Measurements from ENCODE around the gene HERC5.
"Not testable (repeated sequence)": the region's sequence is repeated elsewhere in the genome, so short reads cannot be mapped to it uniquely, and the experiment has no call there.

The HERC5 gene

DNA sequence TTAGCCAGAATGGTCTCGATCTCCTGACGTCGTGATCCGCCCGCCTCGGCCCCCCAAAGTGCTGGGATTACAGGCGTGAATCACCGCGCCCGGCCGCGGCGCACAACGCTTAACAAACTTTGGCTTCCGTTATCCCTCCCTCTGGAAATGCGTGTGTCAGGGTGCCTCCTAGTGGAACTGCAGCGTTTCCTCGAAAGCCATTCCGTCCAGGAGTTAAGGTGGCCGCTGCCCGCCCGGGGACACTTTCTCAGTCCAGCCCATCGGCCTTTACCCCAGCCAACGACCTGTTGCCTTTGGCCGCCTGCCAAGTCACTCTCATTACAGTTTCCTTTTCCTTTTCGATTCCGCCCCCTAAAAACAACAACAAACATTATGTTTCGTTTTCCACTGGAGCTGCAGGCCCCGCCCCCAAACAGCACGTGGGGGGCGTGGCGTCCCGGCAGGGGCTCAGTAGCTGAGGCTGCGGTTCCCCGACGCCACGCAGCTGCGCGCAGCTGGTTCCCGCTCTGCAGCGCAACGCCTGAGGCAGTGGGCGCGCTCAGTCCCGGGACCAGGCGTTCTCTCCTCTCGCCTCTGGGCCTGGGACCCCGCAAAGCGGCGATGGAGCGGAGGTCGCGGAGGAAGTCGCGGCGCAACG is at the start of gene HERC5:
Gene HERC5 (plus strand): TSS at position 450 of the 637 bp plus-strand sequence. CDS start 151 bp downstream, at position 601.
- DNase-seq: peak; percentile 82

DNA sequence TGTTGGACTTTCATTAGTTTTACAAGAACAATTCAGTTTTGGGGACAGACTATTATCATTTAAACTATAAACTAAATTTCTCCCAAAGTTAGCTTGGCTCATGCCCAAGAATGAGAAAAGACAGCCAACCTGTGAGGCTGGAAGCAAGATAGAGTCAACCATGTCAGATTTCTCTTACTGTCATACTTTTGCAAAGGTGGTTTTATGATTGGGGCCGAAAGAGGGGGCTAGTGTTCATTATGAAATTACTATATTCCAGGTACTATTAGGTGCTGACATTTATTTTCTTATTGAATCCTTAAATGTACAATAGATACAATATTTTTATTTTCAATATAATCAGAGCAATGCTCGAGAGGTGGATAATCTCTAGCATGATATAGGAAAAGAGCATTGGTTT is 47.7 kb upstream of the HERC5 start:
- no peak for DNase-seq

DNA sequence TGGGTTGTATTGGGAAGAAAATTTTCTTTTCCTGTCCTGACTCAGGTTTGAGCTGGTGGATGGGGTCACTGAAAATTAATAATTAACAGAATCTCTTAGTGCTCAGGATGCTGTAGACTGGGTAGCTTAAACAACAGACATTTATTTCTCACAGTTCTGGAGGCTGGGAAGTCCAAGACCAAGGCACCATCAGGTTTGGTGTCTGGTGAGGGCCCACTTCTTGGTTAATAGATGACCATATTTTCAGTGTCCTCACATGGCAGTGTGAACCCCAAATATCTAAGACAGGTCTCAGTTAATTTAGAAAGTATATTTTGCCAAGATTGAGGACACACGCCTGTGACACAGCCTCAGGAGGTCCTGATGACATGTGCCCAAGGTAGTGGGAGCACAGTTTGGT is 47.1 kb upstream of the HERC5 start:
- DNase-seq: no peak

DNA sequence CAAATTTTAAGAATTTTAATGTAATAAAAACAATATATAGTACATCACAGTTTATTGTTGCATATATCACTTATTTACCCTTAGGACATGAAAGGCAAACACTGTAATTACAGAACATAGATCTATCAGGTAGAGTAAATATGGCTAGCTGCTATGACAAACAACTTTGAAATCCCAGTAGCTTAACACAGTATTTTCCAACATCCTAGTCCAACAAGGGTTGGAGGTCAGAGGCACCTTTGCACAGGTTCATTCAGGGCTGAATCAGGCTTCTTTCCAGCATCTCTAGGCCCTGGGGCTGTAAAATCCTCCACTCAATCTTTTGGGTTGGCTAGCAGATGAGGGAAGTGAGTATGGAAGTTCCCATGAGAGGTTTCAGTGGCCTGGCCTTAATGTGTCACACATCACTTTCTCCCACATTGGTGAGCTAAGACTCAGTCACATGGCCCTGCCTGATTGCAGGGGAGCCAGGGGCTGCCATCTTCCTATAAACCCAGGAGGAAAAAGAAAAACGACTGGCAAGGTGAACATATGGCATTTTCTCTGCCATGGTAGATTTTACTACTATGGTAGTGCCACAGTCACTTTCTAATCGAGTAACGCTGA is 45.3 kb upstream of the HERC5 start:
- DNase-seq: no peak

DNA sequence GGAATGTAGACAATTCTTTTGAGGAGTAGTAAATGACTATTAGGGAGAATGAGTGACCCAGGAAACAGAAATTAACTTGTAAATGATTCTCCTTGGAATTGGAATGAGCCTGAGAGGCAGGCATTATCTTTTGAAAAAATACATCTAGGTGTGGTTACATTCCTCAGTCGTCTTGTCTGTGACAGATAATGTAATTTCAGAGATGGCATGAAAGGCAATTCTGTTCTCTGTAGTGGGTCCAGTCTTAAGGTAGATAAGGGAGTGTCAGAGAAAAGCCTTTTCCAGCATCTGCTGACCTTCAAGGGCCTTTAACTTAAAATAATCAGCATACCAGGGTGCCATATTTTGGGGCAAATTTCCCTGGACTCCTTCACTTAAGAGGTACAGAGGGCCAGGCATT is 43.1 kb upstream of the HERC5 start:
- DNase-seq: no peak

DNA sequence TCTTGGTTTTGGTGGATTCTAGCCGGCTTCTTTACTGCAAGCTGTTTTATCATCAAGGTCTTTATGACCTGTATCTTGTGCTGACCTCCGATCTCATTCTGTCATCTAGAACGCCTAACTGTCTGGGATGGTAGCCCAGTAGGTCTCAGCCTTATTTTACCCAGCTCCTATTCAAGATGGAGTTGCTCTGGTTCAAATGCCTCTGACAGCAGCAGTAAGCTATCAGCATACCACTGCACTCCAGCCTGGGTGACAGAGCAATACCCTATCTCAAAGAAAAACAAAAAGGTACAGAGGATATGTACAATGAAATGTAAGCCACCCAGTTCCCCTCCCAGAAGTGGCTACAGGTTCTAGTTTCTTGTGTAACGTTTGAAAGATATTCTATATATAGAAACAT is 42.2 kb upstream of the HERC5 start:
- DNase-seq: no peak

DNA sequence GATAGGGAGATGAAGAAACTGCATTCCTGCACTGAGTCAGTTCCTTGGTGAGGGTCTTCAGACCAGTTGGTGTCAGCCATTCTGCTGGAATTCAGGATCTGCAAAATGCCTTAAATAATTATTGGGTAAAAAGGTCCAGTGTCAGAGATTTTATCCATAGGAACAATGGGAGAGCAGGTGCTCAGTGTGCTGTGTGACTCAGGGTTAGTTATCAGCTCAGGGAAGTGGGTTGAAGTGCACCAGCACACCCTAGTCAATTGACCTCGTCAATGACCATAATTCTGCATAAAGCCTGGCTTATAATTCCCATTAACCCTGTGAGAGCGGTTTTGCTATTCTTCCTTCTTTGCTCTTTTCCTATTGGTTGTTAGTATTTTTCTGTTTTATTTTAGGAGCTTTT is 40.9 kb upstream of the HERC5 start:
- DNase-seq: no peak

DNA sequence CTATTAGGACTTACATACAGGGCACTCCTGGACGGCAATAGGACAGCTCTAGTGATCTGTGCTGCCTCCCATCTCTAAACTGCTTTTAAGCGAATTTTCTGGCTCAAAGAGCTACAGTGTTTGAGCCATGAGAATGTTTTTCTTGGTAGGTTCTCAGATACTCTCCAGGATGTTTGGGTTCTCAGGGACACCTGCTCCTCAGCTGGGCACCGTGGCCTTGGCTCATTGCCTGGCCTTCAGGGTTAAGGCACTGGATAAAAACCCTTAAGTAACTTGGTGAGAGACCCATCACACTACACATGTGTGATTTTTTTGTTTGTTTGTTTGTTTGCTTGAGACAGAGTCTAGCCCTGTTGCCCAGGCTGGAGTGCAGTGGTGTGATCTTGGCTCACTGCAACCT is 38.5 kb upstream of the HERC5 start:
- DNase-seq: no peak

DNA sequence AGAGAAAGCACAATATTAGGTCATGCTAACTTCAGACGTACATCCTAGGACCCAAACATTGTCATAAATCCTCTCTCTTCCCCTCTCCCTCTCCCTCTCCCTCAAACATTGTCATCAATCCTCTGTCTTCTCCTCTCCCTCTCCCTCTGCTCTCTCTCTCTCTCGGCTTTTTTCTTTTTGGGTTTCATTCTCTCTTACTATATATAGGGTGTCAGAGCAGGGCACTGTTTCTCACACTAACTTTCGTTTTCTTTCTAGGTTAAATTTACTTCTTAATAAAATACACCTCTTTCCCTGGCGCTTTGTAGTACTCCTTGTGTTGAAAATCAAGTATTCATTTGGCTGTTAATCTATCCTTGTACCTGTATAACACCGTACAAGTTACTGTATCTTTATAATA is 37.0 kb upstream of the HERC5 start:
- DNase-seq: no peak

DNA sequence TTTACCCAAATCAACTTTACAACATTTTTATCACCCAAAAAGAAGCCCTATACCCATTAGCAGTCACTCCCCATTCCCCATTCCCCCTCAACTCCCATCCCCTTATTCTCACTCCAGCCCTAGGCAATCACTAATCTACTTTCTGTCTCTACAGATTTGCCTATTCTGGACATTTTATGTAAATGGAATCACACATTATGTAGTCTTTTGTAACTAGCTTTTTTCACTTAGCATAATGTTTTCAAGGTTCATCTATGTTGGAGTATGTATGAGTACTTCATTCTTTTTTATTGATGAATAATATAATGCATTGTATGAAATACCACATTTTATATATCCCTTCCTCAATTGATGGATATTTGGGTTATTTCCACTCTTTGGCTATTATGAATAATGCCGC is 36.1 kb upstream of the HERC5 start:
- no peak for DNase-seq

DNA sequence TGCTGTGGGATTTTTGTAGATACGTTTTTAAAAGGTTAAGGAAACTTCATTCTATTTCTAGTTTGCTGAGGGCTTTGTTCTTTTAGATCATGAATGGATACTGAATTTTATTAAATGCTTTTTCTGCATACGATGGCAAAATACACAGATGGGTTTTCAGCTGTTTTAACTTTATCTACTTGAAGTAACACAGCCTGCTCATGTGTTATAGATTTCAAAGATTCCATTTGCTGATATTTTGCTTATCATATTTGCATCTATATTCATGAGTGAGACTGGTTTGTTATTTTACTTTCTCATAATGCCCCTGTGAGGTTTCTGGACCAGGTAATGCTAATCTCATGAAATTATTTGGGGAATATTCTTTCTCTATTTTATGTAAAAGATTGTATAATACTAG is 34.5 kb upstream of the HERC5 start:
- DNase-seq: no peak

DNA sequence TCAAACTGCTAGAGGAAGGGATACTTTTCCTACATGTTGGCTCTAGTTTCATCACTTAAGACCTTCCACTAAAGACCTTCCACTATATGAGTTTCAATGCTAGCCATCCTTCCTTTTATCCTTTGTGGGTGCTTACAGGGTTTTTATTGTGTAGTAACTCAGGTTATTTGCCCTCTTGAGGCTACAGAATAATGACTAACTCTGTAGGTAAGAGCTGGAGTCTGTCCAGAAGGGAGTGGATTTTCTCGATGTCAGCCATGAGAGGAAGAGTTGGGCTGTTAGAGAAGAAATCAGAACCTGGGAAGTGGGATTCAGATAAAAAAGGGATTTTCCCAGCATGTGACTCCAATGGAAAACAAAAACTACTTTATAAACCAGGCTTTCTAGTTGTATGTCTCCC is 27.5 kb upstream of the HERC5 start:
- DNase-seq: no peak

DNA sequence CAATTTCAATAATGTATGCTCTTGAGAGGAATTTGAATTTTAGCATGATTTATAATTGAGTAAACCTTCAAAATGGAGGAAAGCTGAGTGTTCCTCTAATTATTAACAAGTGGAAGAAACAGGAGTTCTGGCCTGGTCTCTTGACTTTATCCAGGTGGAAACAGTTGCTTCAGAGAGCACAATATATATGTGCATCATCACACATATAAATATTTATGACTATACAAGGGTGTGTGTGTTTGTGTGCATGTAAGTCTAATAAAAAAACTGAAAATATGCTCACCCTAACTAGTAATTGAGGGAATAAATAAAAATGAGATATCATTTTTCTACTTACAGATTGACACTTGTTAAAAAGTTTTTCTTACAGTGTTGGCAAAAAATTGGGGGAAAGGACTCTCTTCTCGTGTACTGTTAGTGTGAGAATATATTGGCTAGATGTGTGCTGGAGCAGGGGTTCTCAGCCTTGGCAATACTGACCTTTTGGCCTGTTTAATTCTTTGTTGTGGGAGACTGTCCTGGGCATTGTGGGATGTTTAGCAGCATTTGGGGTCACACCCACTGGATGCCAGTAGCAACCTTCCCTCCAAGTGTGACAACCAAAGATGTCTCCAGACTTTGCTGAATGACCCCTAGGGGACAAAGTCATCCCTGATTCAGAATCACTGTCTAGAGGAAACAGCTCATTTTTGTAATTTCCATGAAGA is 20.8 kb upstream of the HERC5 start:
- DNase-seq: no peak

DNA sequence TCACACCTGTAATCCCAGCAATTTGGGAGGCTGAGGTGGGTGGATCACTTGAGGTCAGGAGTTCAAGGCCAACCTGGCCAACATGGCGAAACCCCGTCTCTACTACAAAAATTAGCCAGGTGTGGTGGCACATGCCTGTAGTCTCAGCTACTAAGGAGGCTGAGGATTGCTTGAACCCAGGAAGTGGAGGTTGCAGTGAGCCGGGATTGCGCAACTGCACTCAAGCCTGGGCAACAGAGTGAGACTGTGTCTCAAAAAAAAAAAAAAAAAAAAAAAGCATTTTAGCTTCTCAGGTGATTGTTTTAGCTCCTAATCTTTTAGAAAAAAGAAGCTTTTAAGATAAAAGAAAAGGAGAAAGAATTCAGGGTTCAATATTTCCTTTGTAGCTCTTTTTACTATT is 19.0 kb upstream of the HERC5 start:
- DNase-seq: not testable (repeated sequence)

DNA sequence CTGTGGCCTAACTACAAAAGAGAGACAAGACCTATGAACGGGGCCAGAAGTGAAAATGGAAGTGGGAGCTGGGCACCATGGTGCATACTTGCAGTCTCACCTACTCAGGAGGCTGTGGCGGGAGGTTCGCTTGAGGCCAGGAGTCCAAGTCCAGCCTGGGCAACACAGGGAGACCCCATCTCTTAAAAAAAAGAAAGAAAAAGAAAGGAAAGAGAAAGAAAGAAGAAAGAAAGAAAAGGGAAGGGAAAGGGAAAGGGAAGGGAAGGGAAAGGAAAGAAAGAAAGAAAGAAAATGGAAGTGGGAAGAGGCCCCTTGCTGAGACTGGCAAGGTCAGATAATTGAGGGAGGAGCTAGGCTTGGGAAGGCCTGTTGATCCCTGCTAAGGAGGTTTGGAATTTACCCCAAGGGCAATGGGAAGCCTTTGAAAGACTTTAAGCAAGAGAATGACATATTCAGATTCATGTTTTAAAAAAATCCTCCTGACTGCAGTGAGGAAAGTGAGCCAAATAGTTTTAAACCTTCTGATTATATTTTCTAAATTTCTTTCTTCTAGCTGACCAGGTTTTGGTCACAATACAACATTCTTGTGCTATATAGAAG is 17.7 kb upstream of the HERC5 start:
- DNase-seq: peak; percentile 7

DNA sequence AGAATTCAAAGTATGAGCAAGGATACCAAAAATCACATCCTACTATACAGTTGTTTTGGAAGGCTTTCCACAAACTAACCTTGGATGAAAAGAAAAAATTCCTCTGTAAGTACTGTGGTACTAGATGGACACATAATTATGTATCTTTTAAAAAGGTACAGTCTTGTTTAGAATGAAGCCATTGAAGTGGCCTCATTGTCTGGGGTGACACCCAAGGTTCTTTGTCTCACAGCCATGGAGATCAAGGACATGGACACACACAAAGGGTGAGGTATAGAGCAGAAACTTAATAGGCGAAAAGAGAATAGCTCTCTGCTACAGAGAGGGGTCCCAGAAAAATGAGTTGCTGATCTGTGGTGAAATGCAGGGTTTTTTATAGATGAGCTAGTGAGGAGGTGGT is 16.8 kb upstream of the HERC5 start:
- DNase-seq: no peak

DNA sequence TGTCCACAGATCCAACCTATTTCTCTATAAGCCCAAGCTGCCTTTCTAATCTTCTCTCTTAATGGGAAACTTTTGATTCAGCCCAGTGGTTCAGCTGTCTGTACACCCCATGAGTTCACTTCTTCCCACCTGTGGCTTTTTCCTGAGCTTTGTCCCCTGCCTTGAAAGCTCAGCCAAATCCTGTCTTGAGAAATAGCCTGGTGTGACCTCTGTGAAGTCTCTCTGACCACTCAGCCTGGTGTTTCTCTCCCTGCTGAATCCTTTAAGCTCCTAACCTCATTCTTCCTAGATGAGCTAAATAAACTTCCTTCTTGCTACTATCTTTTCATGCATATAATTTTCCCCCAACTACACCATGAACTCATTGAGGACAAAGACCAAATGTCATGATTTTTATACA is 15.2 kb upstream of the HERC5 start:
- no peak for DNase-seq

DNA sequence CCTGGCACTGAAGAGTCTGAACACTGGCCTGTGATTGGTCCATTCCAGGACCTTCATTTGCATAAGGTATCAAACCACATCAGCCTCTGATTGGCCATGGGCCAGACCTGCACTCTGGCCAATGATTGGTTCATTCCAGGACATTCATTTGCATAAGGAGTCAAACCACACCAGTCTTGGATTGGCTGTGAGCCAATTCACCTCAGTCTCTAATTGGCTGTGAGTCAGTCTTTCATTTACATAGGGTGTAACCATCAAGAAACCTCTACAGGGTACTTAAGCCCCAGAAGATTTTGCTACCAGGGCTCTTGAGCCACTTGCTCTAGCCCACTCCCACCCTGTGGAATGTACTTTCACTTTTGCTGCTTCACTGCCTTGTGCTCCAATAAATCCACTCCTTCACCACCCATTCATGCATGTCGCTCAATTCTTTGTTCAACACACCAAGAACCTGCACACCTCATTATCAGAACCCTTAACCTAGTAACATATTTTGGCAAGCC is 14.2 kb upstream of the HERC5 start:
- no peak for DNase-seq

DNA sequence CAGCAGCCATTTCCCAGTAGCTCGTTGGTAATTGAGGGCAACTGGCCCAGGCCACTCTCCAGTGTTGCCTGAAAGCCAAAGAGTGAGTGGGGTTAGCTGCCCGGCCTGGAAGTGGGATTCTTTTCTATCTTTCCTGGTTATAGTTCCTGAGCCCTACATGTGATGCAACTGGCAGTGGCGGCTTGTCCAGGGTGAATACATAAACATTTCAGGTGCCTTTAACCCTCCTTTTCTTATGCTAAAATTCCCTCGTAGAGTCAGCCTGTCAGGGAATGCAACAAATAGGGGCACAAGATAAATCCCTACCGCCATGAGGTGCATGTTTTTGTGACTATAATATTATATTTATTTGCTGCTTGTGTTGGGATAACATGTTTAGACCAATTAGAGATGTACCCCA is 13.4 kb upstream of the HERC5 start:
- DNase-seq: no peak

DNA sequence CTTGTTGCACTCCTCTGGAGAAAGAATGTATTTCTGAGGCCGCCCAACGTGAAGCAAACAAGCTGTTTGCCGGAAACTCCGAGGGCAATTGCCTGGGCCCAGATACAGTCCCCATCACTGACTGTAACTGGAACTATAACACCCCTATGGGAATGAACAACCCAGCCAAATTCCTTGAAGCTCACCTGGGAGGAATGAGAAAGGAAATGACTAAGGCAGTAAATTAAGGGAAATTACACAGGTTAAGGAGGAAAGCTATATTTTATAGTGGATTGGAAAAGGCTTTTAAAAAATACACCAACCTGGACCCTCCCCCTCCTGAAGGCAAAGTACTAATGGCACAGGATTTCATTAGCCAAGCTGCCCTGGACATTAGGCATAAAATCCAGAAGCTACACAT is 11.7 kb upstream of the HERC5 start:
- DNase-seq: no peak

DNA sequence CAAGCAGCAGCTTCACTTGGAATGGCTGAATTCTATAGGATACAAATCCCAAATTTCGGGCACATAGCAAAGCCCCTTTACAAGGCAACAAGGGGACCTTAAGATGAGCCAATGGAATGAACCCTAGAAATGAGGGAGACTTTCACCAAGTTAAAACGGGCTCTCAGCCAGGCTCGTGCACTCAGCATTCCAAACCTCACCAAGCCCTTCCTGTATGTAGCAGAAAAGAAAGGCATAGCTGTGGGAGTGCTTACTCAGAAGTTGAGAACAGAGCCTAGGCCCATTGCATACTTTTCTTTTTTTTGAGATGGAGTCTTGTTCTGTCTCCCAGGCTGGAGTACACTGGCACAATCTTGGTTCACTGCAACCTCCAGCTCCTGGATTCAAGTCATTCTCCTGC is 10.8 kb upstream of the HERC5 start:
- no peak for DNase-seq

DNA sequence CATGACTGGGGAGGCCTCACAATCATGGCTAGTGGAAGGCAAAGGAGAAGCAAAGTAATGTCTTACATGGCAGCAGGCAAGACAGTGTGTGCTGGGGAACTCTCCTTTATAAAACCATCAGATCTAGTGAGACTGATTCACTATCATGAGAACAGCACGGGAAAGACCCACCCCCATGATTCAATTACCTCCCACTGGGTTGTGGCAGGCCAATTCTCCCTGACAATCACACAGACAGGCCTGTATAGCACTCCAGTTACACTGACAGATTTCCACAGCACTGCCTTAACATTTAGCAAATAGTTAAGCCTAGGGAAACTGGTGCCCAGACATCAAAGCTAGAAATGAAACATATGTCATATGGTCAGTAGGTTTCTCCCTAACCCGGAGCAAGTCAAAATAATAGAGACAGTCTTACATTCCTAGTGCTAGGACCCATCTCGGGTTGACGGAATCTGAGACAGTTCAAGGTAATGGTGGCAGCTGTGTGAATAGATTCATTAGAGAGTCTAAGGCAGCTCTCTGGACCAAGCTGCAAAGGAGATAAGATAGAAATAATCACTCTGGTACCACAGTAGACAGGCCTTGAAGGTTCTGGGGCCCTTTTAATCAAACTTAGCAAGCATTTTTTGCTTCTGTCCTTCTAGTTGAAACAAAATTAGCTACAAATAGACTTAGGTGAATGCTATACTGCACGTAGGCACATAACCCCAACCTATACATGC is 9.4 kb upstream of the HERC5 start:
- no peak for DNase-seq

DNA sequence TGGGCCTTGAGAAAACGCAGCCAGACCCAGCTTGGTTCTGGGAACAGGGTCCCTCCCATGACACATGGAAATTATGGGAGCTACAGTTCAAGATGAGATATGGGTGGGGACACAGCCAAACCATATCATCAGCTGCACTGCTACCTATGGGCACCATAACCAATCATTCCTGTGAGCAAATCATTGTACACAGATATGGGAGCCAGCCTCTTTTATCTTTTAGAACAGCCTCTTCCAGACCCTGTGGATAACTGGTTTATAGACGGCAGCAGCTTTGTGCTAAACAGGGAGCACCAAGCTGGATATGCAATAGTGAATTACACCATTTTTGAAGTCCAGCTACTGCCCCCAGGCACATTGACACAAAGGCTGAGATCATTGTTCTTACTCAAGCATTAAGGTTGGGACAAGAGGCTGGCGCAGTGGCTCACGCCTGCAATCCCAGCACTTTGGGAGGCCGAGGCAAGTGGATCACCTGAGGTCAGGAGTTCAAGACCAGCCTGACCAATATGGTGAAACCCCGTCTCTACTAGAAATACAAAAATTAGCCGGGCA is 8.6 kb upstream of the HERC5 start:
- not testable (repeated sequence) for DNase-seq
